GM12878 (cell line): Measurements from ENCODE around the gene CAPN15. TPM values are rescaled to one million over a fixed set of nuclear protein-coding genes. Genes with fewer than 3 reads are reported as not detected.
A peak's percentile ranks its signal among the peaks of the same experiment; 100 is the strongest.

Experiments
- ATAC-seq: fragments of 200-7000 bp; cut with Tn5 transposase; 3 replicates; pipeline ENCODE4 v1.9.1; 2020; ENCODE audit warnings: mild to moderate bottlenecking, moderate library complexity
- BruUV-seq: library from RNA; stranded (reverse); fragments of 400-500 nt; replicated peaks from 2 replicates; lab custom pipeline; 2021; lab: Mats Ljungman, UMichigan
- CTCF ChIA-PET: fragments of 300-600 bp; sonication (Branson Sonifier 250); formaldehyde crosslinking; extraction: SDS; loops from one replicate; lab custom pipeline; 2021; ENCODE audit warnings: inconsistent platforms; lab: Yijun Ruan, JAX
- POLR2A ChIA-PET: fragments of 350-600 bp; formaldehyde crosslinking; extraction: SDS; loops from one replicate; lab custom pipeline; 2021; ENCODE audit warnings: inconsistent platforms; lab: Charles Lee
- RAD21 ChIA-PET: fragments of 300-600 bp; sonication (Branson Sonifier 250); formaldehyde crosslinking; loops from one replicate; lab custom pipeline; 2023; ENCODE audit warnings: antibody characterized with exemption; ENCODE audit not compliant: unreplicated experiment; lab: Charles Lee
- SMC1A ChIA-PET: fragments of 300-600 bp; sonication (Branson Sonifier 250); formaldehyde crosslinking; loops from one replicate; lab custom pipeline; 2023; ENCODE audit not compliant: unreplicated experiment, uncharacterized antibody; lab: Charles Lee
- DNase-seq: peaks from one replicate; pipeline ENCODE4 v3.0.0-alpha.2; 2011; ENCODE audit warnings: low read depth, low spot score
- FAIRE-seq: peaks from 3 replicates; lab custom pipeline; 2011; peaks lifted over from hg19 to GRCh38; lab: Jason Lieb, UNC
- H2AFZ ChIP-seq: 2 replicates; pipeline ENCODE4 v1.6.0; 2011; ENCODE audit warnings: low read depth, low read length, control low read depth; ENCODE audit not compliant: control insufficient read depth
- H3K27ac ChIP-seq: 2 replicates; pipeline ENCODE4 v1.5.1; 2011; ENCODE audit warnings: control low read depth; ENCODE audit not compliant: control insufficient read depth, insufficient read depth
- H3K27me3 ChIP-seq, 2 experiments: replicated peaks in 1 of 2; 2 replicates each; pipeline versions ENCODE4 v1.6.0 to v1.6.1; 2011; ENCODE audit warnings: low read length in 1 of 2; ENCODE audit not compliant: control insufficient read depth in 2 of 2, insufficient read depth in 2 of 2
- H3K36me3 ChIP-seq, 2 experiments: 2 replicates each; pipeline ENCODE4 v1.5.1; 2011; ENCODE audit warnings: low read length in 1 of 2; ENCODE audit not compliant: control insufficient read depth in 2 of 2, insufficient read depth in 2 of 2
- H3K4me1 ChIP-seq: 2 replicates; pipeline ENCODE4 v1.6.1; 2011; ENCODE audit warnings: mild to moderate bottlenecking, low read length, moderate library complexity, mixed read lengths; ENCODE audit not compliant: control insufficient read depth, insufficient read depth
- H3K4me2 ChIP-seq: 2 replicates; pipeline ENCODE4 v1.6.0; 2011; ENCODE audit warnings: control low read depth; ENCODE audit not compliant: control insufficient read depth, insufficient read depth
- H3K4me3 ChIP-seq: fragments of 200-600 bp; sonication (generic); 2 replicates; pipeline ENCODE4 v1.5.1; 2016
- H3K79me2 ChIP-seq: 2 replicates; pipeline ENCODE4 v1.6.0; 2011; ENCODE audit warnings: low read length; ENCODE audit not compliant: control insufficient read depth, insufficient read depth
- H3K9ac ChIP-seq: 2 replicates; pipeline ENCODE4 v1.8.0; 2011; ENCODE audit warnings: low read length, control low read depth, mixed read lengths; ENCODE audit not compliant: control insufficient read depth, insufficient read depth
- H3K9me3 ChIP-seq: replicated peaks from 3 replicates; pipeline ENCODE4 v1.5.1; 2011; ENCODE audit warnings: mild to moderate bottlenecking, low read length; ENCODE audit not compliant: control insufficient read depth, insufficient read depth
- H4K20me1 ChIP-seq: 2 replicates; pipeline ENCODE4 v1.6.0; 2011; ENCODE audit not compliant: control insufficient read depth, insufficient read depth
- BCL11A ChIP-seq: IDR thresholded peaks from 2 replicates; pipeline ENCODE4 v1.6.1; 2011; ENCODE audit warnings: low read depth, low read length
- MAX ChIP-seq: IDR thresholded peaks from 2 replicates; pipeline ENCODE4 v1.6.1; 2012; ENCODE audit warnings: low read depth, low read length, improper control_type of control experiment
- MEF2A ChIP-seq: IDR thresholded peaks from 2 replicates; pipeline ENCODE4 v1.6.1; 2011; ENCODE audit warnings: low read depth, mild to moderate bottlenecking, low read length, moderate library complexity; ENCODE audit not compliant: insufficient read depth
- POLR2A ChIP-seq: IDR thresholded peaks from 2 replicates; pipeline ENCODE4 v1.6.1; 2011; ENCODE audit warnings: low read depth, mild to moderate bottlenecking, low read length
- RCOR1 ChIP-seq: conservative IDR thresholded peaks from 2 replicates; pipeline ENCODE4 v1.6.1; 2012; ENCODE audit warnings: low read depth, low read length, improper control_type of control experiment
- WGBS: methylation state at CpG from one replicate; pipeline ENCODE4 v1.1.6; 2016; ENCODE audit warnings: low lambda C conversion rate; ENCODE audit not compliant: insufficient replicate concordance, insufficient coverage; ENCODE audit errors: missing lambda C conversion rate; 5-methylcytosine and 5-hydroxymethylcytosine counted together
- in situ Hi-C: fragments of 300-500 bp; cut with MboI; formaldehyde crosslinking; loops from 9 replicates; pipeline ENCODE4 v1.14.3; 2018; ENCODE audit warnings: mixed read lengths
- intact Hi-C: fragments of 100-400 bp; cut with micrococcal nuclease; formaldehyde crosslinking; loops from one replicate; pipeline ENCODE4 v1.14.2; 2022; ENCODE audit not compliant: unreplicated experiment
- polyA plus RNA-seq, 11 experiments: library from polyadenylated mRNA; depleted of rRNA in 4 of 11; unstranded in 6 of 11; stranded (reverse) in 5 of 11; fragments of >200 nt; fragmentation: Nextera tagmentation in 4 of 11; fragmentation: Illumina TruSeq in 1 of 11; extraction: Ambion mirVana in 4 of 11; extraction: Trizol in 1 of 11; gene quantifications; 1 replicate in 1 of 11; 2 replicates in 10 of 11; pipeline versions ENCODE4 v1.2.1 to v1.2.3, GENCODE V29; 2011 to 2016; ENCODE audit warnings: inconsistent platforms in 2 of 11, missing spikeins in 2 of 11, low read depth in 1 of 11
- total RNA-seq, 4 experiments: library from RNA; depleted of rRNA in 3 of 4; stranded (reverse); fragments of >200 nt in 3 of 4; fragmentation: Illumina TruSeq in 1 of 4; extraction: Trizol in 1 of 4; gene quantifications; 2 replicates each; pipeline versions ENCODE4 v1.2.1 to v1.2.3, GENCODE V29; 2013 to 2021
- TF ChIP-seq, protein P1 (sequence below): IDR thresholded peaks from 2 replicates; pipeline ENCODE4 v1.6.1; 2011; ENCODE audit warnings: mild to moderate bottlenecking, low read depth, low read length, moderate library complexity; ENCODE audit not compliant: insufficient replicate concordance

Gene CAPN15
- total and polyA plus RNA-seq, 10 of the 15 experiments (the other 5 are each of a cell fraction or from before 2014, with no cell fraction given): 0.40 to 78.5 (median 8.3) TPM

GRCh38 chr16:522320-523096 lies 5.0 kb upstream of the CAPN15 start:
- no peak for ATAC-seq
- in situ Hi-C loops: no loop called here
- Histone ChIP-seq H3K4me3 (no peak overlapping the region), H3K9me3 (no peaks in the 10 kb centered on the region), H3K27ac (no peak overlapping the region), H3K4me1 (peaks cover 25% of the 10 kb centered on the region), H4K20me1 (no peaks in the 10 kb centered on the region; the same call in 1 of the 2 replicates), H3K9ac (no peak overlapping the region), H3K79me2 (peaks cover 20% of the 10 kb centered on the region), H3K27me3 (no peaks in the 10 kb centered on the region), H2AFZ (no peak overlapping the region), H3K4me2 (no peak overlapping the region), H3K36me3 (peaks cover 0 to 2% of the 10 kb centered on the region in 2 experiments; a peak in 3 of 4 replicates)
- ChIA-PET RAD21 (no interaction called here), SMC1A (no interaction called here), POLR2A (no interaction called here), CTCF (no interaction called here)
- TF ChIP-seq MEF2A: no peak
- TF ChIP-seq, protein P1, sequence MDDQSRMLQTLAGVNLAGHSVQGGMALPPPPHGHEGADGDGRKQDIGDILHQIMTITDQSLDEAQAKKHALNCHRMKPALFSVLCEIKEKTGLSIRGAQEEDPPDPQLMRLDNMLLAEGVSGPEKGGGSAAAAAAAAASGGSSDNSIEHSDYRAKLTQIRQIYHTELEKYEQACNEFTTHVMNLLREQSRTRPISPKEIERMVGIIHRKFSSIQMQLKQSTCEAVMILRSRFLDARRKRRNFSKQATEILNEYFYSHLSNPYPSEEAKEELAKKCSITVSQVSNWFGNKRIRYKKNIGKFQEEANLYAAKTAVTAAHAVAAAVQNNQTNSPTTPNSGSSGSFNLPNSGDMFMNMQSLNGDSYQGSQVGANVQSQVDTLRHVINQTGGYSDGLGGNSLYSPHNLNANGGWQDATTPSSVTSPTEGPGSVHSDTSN: no peak
- no peak for TF ChIP-seq MAX
- peak; percentile 23; the same call in 1 of the 2 replicates for TF ChIP-seq POLR2A
- TF ChIP-seq BCL11A: no peak
- TF ChIP-seq RCOR1: no peak
- no peak for DNase-seq
- intact Hi-C loops: no loop called here
- no peak for FAIRE-seq
- WGBS: 90% methylated on average over 23 of the region's 23 CpGs
- no TSS peak for BruUV-seq
